ENCODE results near the gene GREB1. TPM values are rescaled to one million over a fixed set of nuclear protein-coding genes. Genes with fewer than 3 reads are reported as not detected.

The GREB1 gene
- total and polyA plus RNA-seq, 2 of the 4 experiments (the other 2 are of a cell fraction) = 0.05 TPM; not detected in 1

GRCh38 chr2:11525762-11526161 lies 8.1 kb upstream of the GREB1 start:
- ChIA-PET CTCF (interaction anchor here (0.6 kb wide), 1 partner anchor 39 kb away, joined by 3 read pairs; no protein-coding TSS in a partner anchor), POLR2A (ENCODE audit: unreplicated experiment) (interaction anchor here (0.5 kb wide), 1 partner anchor 23 kb away, joined by 4 read pairs; no protein-coding TSS in a partner anchor)
- Histone ChIP-seq H3K56ac (ENCODE audit: extremely low read depth, insufficient read depth, low read length) (no peak overlapping the region), H3K4ac (ENCODE audit: low read depth, low read length) (no peak overlapping the region), H4K5ac (ENCODE audit: low read depth, low read length) (no peak overlapping the region), H3K4me1 (ENCODE audit: control insufficient read depth, insufficient read depth, low read length) (no peaks in the 10 kb centered on the region), H3K36me3 (ENCODE audit: control insufficient read depth, insufficient read depth, low read length) (no peaks in the 10 kb centered on the region), H2BK15ac (ENCODE audit: low read depth, low read length) (no peak overlapping the region), H2BK120ac (ENCODE audit: low read depth, low read length) (no peak overlapping the region), H3K14ac (replicated peaks; ENCODE audit: low read depth, low read length) (no peak overlapping the region), H4K8ac (ENCODE audit: low read depth in 2 of 2, low read length in 2 of 2) (no peak overlapping the region), H3K18ac (ENCODE audit: low read depth, low read length) (no peak overlapping the region), H4K91ac (ENCODE audit: insufficient read depth, low read depth, low read length) (no peak overlapping the region), H2AK9ac (replicated peaks; ENCODE audit: low read depth, low read length, poor library complexity) (no peak overlapping the region), H3K4me3 (ENCODE audit: insufficient read depth, low read depth, low read length) (no peak overlapping the region), H2BK20ac (ENCODE audit: low read depth, low read length) (no peak overlapping the region), H3K23ac (ENCODE audit: low read depth, low read length) (no peak overlapping the region), H2AK5ac (ENCODE audit: low read depth, low read length) (no peak overlapping the region), H3K9me3 (ENCODE audit: control insufficient read depth, insufficient read depth, low read length) (no peaks in the 10 kb centered on the region), H2BK5ac (ENCODE audit: low read depth, low read length, poor library complexity, severe bottlenecking) (no peak overlapping the region), H3K4me2 (ENCODE audit: low read depth, low read length) (no peak overlapping the region), H3K9ac (ENCODE audit: low read depth, low read length) (no peak overlapping the region), H3K27ac (ENCODE audit: insufficient read depth, low read length) (no peak overlapping the region), H3K79me1 (ENCODE audit: low read depth in 1 of 2, low read length in 2 of 2) (no peaks in the 10 kb centered on the region), H4K20me1 (ENCODE audit: insufficient read depth, low read length) (no peaks in the 10 kb centered on the region), H2AFZ (replicated peaks; ENCODE audit: low read length, poor library complexity) (no peak overlapping the region), H3K27me3 (ENCODE audit: control insufficient read depth, insufficient read depth, low read length) (peaks cover 15% of the 10 kb centered on the region), H3K9me1 (ENCODE audit: insufficient read depth, low read length) (no peaks in the 10 kb centered on the region)
- DNase-seq (no peak), ATAC-seq (ENCODE audit: low read depth) (no peak)
- TF ChIP-seq BHLHE40 (IDR thresholded peaks at IDR 0.05; ENCODE audit: low read depth, low read length) = no peak
- no peak for TF ChIP-seq RAD21 (IDR thresholded peaks at IDR 0.05; ENCODE audit: low read length)
- TF ChIP-seq FOS (IDR thresholded peaks at IDR 0.05; ENCODE audit: low read depth, low read length) = no peak
- TF ChIP-seq ELK1 (IDR thresholded peaks at IDR 0.05; ENCODE audit: borderline replicate concordance, low read depth, low read length) = no peak
- no peak for TF ChIP-seq USF2 (IDR thresholded peaks at IDR 0.05; ENCODE audit: low read depth, low read length)
- TF ChIP-seq CTCF (conservative IDR thresholded peaks at IDR 0.05; ENCODE audit: low read depth, low read length) = no peak
- no peak for TF ChIP-seq MXI1 (IDR thresholded peaks at IDR 0.05; ENCODE audit: borderline replicate concordance, low read depth, low read length)
- TF ChIP-seq POLR2A (IDR thresholded peaks at IDR 0.05; ENCODE audit: low read depth, low read length) = no peak
- TF ChIP-seq CEBPB (IDR thresholded peaks at IDR 0.05; ENCODE audit: low read depth, low read length) = no peak
- in situ Hi-C loops (cut with MboI; ENCODE audit: low sequenced_read_pairs) = no loop called here
- no TSS peak for BruUV-seq (replicated peaks)
- no CpG with 5 or more reads among the region's 7 CpGs for WGBS, 2 experiments (ENCODE audit: extremely low coverage in 2 of 2, insufficient read length in 1 of 2)
- dilution Hi-C loops (cut with HindIII; ENCODE audit: low sequenced_read_pairs, unreplicated experiment) = no loop called here
- intact Hi-C loops (cut with micrococcal nuclease) = no loop called here

Measured in IMR-90 (cell line).